ENCODE measurements around the gene UFM1. TPM values are rescaled to one million over a fixed set of nuclear protein-coding genes. Genes with fewer than 3 reads are reported as not detected.

UFM1 gene
- total and polyA plus RNA-seq, 2 of the 13 experiments (the other 11 are each of a cell fraction or from before 2014, with no cell fraction given): 42.6 to 47.0 TPM

GRCh38 chr13:38350114-38350617, 515 bp downstream of the UFM1 start (continued):
- TF ChIP-seq JARID2 (CRISPR knock-in tag; IDR thresholded peaks at IDR 0.05; ENCODE audit: insufficient replicate concordance) (no peak), ZXDC (CRISPR knock-in tag; IDR thresholded peaks at IDR 0.05) (no peak), ZBTB44 (CRISPR knock-in tag; IDR thresholded peaks at IDR 0.05) (no peak), ZNF543 (CRISPR knock-in tag; IDR thresholded peaks at IDR 0.05) (no peak), ZFP62 (CRISPR knock-in tag; IDR thresholded peaks at IDR 0.05) (no peak), CENPX (CRISPR knock-in tag; IDR thresholded peaks at IDR 0.05) (no peak), EHMT2 (IDR thresholded peaks at IDR 0.05; ENCODE audit: borderline replicate concordance, low read depth, low read length) (no peak), ZNF441 (CRISPR knock-in tag; IDR thresholded peaks at IDR 0.05; ENCODE audit: borderline replicate concordance) (0 out of 2 replicates have a peak, but pooled peaks have one; percentile 12), MEF2D (CRISPR knock-in tag; IDR thresholded peaks at IDR 0.05) (no peak; the same call in 1 of the 2 replicates), AGO2 (optimal IDR thresholded peaks at IDR 0.05; ENCODE audit: low read depth, low read length) (no peak)
- TF ChIP-seq, protein P1, sequence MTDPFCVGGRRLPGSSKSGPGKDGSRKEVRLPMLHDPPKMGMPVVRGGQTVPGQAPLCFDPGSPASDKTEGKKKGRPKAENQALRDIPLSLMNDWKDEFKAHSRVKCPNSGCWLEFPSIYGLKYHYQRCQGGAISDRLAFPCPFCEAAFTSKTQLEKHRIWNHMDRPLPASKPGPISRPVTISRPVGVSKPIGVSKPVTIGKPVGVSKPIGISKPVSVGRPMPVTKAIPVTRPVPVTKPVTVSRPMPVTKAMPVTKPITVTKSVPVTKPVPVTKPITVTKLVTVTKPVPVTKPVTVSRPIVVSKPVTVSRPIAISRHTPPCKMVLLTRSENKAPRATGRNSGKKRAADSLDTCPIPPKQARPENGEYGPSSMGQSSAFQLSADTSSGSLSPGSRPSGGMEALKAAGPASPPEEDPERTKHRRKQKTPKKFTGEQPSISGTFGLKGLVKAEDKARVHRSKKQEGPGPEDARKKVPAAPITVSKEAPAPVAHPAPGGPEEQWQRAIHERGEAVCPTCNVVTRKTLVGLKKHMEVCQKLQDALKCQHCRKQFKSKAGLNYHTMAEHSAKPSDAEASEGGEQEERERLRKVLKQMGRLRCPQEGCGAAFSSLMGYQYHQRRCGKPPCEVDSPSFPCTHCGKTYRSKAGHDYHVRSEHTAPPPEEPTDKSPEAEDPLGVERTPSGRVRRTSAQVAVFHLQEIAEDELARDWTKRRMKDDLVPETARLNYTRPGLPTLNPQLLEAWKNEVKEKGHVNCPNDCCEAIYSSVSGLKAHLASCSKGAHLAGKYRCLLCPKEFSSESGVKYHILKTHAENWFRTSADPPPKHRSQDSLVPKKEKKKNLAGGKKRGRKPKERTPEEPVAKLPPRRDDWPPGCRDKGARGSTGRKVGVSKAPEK (CRISPR knock-in tag; IDR thresholded peaks at IDR 0.05; ENCODE audit: borderline replicate concordance): no peak
- TF ChIP-seq, protein P2, sequence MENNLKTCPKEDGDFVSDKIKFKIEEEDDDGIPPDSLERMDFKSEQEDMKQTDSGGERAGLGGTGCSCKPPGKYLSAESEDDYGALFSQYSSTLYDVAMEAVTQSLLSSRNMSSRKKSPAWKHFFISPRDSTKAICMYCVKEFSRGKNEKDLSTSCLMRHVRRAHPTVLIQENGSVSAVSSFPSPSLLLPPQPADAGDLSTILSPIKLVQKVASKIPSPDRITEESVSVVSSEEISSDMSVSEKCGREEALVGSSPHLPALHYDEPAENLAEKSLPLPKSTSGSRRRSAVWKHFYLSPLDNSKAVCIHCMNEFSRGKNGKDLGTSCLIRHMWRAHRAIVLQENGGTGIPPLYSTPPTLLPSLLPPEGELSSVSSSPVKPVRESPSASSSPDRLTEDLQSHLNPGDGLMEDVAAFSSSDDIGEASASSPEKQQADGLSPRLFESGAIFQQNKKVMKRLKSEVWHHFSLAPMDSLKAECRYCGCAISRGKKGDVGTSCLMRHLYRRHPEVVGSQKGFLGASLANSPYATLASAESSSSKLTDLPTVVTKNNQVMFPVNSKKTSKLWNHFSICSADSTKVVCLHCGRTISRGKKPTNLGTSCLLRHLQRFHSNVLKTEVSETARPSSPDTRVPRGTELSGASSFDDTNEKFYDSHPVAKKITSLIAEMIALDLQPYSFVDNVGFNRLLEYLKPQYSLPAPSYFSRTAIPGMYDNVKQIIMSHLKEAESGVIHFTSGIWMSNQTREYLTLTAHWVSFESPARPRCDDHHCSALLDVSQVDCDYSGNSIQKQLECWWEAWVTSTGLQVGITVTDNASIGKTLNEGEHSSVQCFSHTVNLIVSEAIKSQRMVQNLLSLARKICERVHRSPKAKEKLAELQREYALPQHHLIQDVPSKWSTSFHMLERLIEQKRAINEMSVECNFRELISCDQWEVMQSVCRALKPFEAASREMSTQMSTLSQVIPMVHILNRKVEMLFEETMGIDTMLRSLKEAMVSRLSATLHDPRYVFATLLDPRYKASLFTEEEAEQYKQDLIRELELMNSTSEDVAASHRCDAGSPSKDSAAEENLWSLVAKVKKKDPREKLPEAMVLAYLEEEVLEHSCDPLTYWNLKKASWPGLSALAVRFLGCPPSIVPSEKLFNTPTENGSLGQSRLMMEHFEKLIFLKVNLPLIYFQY (CRISPR knock-in tag; IDR thresholded peaks at IDR 0.05; ENCODE audit: borderline replicate concordance): no peak
- TF ChIP-seq, protein P3, sequence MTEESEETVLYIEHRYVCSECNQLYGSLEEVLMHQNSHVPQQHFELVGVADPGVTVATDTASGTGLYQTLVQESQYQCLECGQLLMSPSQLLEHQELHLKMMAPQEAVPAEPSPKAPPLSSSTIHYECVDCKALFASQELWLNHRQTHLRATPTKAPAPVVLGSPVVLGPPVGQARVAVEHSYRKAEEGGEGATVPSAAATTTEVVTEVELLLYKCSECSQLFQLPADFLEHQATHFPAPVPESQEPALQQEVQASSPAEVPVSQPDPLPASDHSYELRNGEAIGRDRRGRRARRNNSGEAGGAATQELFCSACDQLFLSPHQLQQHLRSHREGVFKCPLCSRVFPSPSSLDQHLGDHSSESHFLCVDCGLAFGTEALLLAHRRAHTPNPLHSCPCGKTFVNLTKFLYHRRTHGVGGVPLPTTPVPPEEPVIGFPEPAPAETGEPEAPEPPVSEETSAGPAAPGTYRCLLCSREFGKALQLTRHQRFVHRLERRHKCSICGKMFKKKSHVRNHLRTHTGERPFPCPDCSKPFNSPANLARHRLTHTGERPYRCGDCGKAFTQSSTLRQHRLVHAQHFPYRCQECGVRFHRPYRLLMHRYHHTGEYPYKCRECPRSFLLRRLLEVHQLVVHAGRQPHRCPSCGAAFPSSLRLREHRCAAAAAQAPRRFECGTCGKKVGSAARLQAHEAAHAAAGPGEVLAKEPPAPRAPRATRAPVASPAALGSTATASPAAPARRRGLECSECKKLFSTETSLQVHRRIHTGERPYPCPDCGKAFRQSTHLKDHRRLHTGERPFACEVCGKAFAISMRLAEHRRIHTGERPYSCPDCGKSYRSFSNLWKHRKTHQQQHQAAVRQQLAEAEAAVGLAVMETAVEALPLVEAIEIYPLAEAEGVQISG (CRISPR knock-in tag; IDR thresholded peaks at IDR 0.05): no peak; the same call in 1 of the 2 replicates
- TF ChIP-seq, protein P4, sequence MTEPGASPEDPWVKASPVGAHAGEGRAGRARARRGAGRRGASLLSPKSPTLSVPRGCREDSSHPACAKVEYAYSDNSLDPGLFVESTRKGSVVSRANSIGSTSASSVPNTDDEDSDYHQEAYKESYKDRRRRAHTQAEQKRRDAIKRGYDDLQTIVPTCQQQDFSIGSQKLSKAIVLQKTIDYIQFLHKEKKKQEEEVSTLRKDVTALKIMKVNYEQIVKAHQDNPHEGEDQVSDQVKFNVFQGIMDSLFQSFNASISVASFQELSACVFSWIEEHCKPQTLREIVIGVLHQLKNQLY (CRISPR knock-in tag; IDR thresholded peaks at IDR 0.05): no peak

Data from HepG2 (cell line).